Esophagus muscularis mucosa (tissue), 4 donors: Measurements from ENCODE around the gene MAFG.

Experiments used
- EP300 ChIP-seq: sonication (generic); formaldehyde crosslinking; IDR thresholded peaks from one replicate; pipeline ENCODE4 v1.6.1; 2017; ENCODE audit warnings: antibody characterized with exemption
- POLR2A ChIP-seq: fragments of 450-650 bp; IDR thresholded peaks from one replicate; pipeline ENCODE4 v1.6.1; 2017; ENCODE audit warnings: antibody characterized with exemption, moderate library complexity, mild to moderate bottlenecking, low read depth
- POLR2AphosphoS5 ChIP-seq, 2 donors: sonication (generic); formaldehyde crosslinking; IDR thresholded peaks; one replicate each; pipeline ENCODE4 v1.6.1; 2017; ENCODE audit warnings: antibody characterized with exemption in 2 of 2
- TF ChIP-seq, protein P1 (sequence below), 3 experiments: fragments of 200-600 bp in 2 of 3; fragments of 450-650 bp in 1 of 3; sonication (generic) in 2 of 3; IDR thresholded peaks; one replicate each; pipeline ENCODE4 v1.5.1; 2017 to 2019; ENCODE audit warnings: antibody characterized with exemption in 3 of 3, mild to moderate bottlenecking in 2 of 3, moderate library complexity in 1 of 3

DNA sequence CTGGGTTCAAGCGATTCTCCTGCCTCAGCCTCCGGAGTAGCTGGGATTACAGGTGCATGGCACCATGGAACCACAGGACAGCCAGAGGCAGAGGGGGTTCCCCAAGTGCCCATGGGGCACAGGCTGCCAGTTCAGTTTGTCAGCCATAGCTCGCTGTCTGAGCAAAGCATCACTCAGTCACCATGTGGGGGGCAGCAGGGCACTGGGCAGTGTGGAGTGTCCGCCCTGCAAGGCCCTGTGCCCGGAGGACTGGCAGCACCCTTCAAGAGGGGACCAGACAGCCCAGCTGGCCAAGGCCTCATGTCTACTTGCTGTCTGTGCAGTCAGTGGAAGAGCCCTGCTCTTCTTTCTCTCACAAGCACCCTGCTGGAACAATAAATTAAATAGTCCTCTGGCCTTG is 42.6 kb downstream of the MAFG start:
- TF ChIP-seq EP300 (no peak), POLR2A (no peak), POLR2AphosphoS5 (IDR thresholded peaks at IDR 0.05) (no peak)
- TF ChIP-seq, protein P1, sequence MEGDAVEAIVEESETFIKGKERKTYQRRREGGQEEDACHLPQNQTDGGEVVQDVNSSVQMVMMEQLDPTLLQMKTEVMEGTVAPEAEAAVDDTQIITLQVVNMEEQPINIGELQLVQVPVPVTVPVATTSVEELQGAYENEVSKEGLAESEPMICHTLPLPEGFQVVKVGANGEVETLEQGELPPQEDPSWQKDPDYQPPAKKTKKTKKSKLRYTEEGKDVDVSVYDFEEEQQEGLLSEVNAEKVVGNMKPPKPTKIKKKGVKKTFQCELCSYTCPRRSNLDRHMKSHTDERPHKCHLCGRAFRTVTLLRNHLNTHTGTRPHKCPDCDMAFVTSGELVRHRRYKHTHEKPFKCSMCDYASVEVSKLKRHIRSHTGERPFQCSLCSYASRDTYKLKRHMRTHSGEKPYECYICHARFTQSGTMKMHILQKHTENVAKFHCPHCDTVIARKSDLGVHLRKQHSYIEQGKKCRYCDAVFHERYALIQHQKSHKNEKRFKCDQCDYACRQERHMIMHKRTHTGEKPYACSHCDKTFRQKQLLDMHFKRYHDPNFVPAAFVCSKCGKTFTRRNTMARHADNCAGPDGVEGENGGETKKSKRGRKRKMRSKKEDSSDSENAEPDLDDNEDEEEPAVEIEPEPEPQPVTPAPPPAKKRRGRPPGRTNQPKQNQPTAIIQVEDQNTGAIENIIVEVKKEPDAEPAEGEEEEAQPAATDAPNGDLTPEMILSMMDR (IDR thresholded peaks at IDR 0.05) = no peak
